ENCODE data around the gene RDX. TPM values are rescaled to one million over a fixed set of nuclear protein-coding genes. Genes with fewer than 3 reads are reported as not detected.

RDX gene
- total and polyA plus RNA-seq, 2 of the 13 experiments (the other 11 are each of a cell fraction or from before 2014, with no cell fraction given): 20.7 to 63.1 TPM

- TF ChIP-seq SMAD9 (CRISPR knock-in tag; IDR thresholded peaks at IDR 0.05) (no peak), ZNF790 (CRISPR knock-in tag; IDR thresholded peaks at IDR 0.05; ENCODE audit: borderline replicate concordance) (no peak), ISL2 (CRISPR knock-in tag; IDR thresholded peaks at IDR 0.05) (no peak)
Observed at GRCh38 chr11:110331626-110332025, 35.2 kb upstream of the RDX start (continued).

DNA sequence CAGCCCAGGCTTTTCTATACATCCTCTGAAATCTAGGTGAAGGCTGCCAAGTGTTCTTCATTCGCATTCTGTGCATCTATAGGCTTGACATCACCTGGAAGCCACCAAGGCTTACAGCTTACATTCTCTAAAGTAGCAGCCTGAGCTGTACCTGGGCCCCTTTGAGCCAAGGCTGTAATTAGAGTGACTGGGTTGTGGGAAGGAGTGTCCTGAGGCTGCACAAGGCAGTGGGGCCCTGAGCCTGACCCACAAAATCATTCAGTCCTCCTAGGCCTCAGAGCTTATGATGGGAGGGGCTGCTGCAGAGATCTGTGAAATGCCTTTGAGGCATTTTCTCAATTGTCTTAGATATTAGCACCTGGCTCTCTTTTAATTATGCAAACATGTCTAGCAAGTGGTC is 33.0 kb upstream of the RDX start:
- DNase-seq (ENCODE audit: low spot score): no peak
- no TSS peak for BruUV-seq (replicated peaks)
- ChIA-PET CTCF (ENCODE audit: low intra/inter-chr PET ratio, low total read pairs) (no interaction called here), POLR2A (no interaction called here)
- no peak for ATAC-seq
- intact Hi-C loops (cut with micrococcal nuclease; ENCODE audit: unreplicated experiment): no loop called here
- no peak for FAIRE-seq
- H3K27ac ChIP-seq (ENCODE audit: extremely low read length, insufficient read depth, low read length): no peak overlapping the region
- H3K27me3 ChIP-seq (ENCODE audit: control insufficient read depth in 1 of 2, insufficient read depth in 2 of 2, low read length in 2 of 2): no peaks in the 10 kb centered on the region
- no peaks in the 10 kb centered on the region for H3K9me3 ChIP-seq (ENCODE audit: low read length)
- H3K79me2 ChIP-seq (ENCODE audit: insufficient read depth, low read length): no peaks in the 10 kb centered on the region
- no peak overlapping the region for H3K4me2 ChIP-seq (ENCODE audit: low read depth, low read length)
- no peaks in the 10 kb centered on the region for H4K20me1 ChIP-seq (ENCODE audit: insufficient read depth, low read length)
- peaks cover 12% of the 10 kb centered on the region for H3K4me1 ChIP-seq (ENCODE audit: insufficient read depth, low read length)
- in situ Hi-C loops (cut with HindIII; ENCODE audit: extremely low pct_ligation_motif_present, low pct_unique_long_range_greater_than_20kb): no loop called here
- 8% methylated on average over 1 of the region's 1 CpG for WGBS (ENCODE audit: low lambda C conversion rate)
- H3K4me3 ChIP-seq (replicated peaks in 1 of 3; ENCODE audit: insufficient read depth in 1 of 3, low read depth in 2 of 3, low read length in 3 of 3): no peak overlapping the region
- H3K9ac ChIP-seq (ENCODE audit: insufficient read depth, low read depth, low read length): no peak overlapping the region
- H3K36me3 ChIP-seq (replicated peaks in 1 of 2; ENCODE audit: control insufficient read depth in 1 of 2, insufficient read depth in 2 of 2, low read length in 2 of 2): no peaks in the 10 kb centered on the region
- H2AFZ ChIP-seq (ENCODE audit: low read length): no peak overlapping the region
- TF ChIP-seq RBAK (CRISPR knock-in tag; IDR thresholded peaks at IDR 0.05): no peak
- no peak for TF ChIP-seq KDM3A (CRISPR knock-in tag; IDR thresholded peaks at IDR 0.05; ENCODE audit: low read depth)
- TF ChIP-seq, protein P1, sequence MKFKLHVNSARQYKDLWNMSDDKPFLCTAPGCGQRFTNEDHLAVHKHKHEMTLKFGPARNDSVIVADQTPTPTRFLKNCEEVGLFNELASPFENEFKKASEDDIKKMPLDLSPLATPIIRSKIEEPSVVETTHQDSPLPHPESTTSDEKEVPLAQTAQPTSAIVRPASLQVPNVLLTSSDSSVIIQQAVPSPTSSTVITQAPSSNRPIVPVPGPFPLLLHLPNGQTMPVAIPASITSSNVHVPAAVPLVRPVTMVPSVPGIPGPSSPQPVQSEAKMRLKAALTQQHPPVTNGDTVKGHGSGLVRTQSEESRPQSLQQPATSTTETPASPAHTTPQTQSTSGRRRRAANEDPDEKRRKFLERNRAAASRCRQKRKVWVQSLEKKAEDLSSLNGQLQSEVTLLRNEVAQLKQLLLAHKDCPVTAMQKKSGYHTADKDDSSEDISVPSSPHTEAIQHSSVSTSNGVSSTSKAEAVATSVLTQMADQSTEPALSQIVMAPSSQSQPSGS (CRISPR knock-in tag; IDR thresholded peaks at IDR 0.05): no peak
- no peak for TF ChIP-seq MIXL1 (CRISPR knock-in tag; IDR thresholded peaks at IDR 0.05)
- TF ChIP-seq CC2D1A (CRISPR knock-in tag; IDR thresholded peaks at IDR 0.05): no peak
- no peak for TF ChIP-seq ZNF556 (CRISPR knock-in tag; IDR thresholded peaks at IDR 0.05; ENCODE audit: borderline replicate concordance)
- TF ChIP-seq NFIB (CRISPR knock-in tag; IDR thresholded peaks at IDR 0.05; ENCODE audit: borderline replicate concordance): no peak
- no peak for TF ChIP-seq ZNF747 (CRISPR knock-in tag; IDR thresholded peaks at IDR 0.05; ENCODE audit: borderline replicate concordance)
- no peak for TF ChIP-seq SNAI1 (CRISPR knock-in tag; IDR thresholded peaks at IDR 0.05; ENCODE audit: borderline replicate concordance)
- TF ChIP-seq LRRFIP1 (CRISPR knock-in tag; conservative IDR thresholded peaks at IDR 0.05): no peak
- no peak for TF ChIP-seq CBX1 (IDR thresholded peaks at IDR 0.05; ENCODE audit: low read depth)
- no peak for TF ChIP-seq HOXA9 (CRISPR knock-in tag; IDR thresholded peaks at IDR 0.05; ENCODE audit: borderline replicate concordance)
- no peak for TF ChIP-seq POLR2A (IDR thresholded peaks at IDR 0.05; ENCODE audit: insufficient read depth in 1 of 2, low read depth in 2 of 2, low read length in 2 of 2)
- no peak for TF ChIP-seq ZNF790 (CRISPR knock-in tag; IDR thresholded peaks at IDR 0.05; ENCODE audit: borderline replicate concordance)
- TF ChIP-seq, protein P2, sequence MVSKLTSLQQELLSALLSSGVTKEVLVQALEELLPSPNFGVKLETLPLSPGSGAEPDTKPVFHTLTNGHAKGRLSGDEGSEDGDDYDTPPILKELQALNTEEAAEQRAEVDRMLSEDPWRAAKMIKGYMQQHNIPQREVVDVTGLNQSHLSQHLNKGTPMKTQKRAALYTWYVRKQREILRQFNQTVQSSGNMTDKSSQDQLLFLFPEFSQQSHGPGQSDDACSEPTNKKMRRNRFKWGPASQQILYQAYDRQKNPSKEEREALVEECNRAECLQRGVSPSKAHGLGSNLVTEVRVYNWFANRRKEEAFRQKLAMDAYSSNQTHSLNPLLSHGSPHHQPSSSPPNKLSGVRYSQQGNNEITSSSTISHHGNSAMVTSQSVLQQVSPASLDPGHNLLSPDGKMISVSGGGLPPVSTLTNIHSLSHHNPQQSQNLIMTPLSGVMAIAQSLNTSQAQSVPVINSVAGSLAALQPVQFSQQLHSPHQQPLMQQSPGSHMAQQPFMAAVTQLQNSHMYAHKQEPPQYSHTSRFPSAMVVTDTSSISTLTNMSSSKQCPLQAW (CRISPR knock-in tag; IDR thresholded peaks at IDR 0.05): no peak
- no peak for TF ChIP-seq ZNF562 (CRISPR knock-in tag; IDR thresholded peaks at IDR 0.05; ENCODE audit: borderline replicate concordance)
- TF ChIP-seq, protein P3, sequence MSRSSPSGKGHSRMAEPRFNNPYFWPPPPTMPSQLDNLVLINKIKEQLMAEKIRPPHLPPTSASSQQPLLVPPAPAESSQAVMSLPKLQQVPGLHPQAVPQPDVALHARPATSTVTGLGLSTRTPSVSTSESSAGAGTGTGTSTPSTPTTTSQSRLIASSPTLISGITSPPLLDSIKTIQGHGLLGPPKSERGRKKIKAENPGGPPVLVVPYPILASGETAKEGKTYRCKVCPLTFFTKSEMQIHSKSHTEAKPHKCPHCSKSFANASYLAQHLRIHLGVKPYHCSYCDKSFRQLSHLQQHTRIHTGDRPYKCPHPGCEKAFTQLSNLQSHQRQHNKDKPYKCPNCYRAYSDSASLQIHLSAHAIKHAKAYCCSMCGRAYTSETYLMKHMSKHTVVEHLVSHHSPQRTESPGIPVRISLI (CRISPR knock-in tag; IDR thresholded peaks at IDR 0.05; ENCODE audit: borderline replicate concordance): no peak

Measured in HepG2 (cell line).